PFSK-1 (cell line): ENCODE data around the gene EHD3.

Experiments used
- FOXP2 ChIP-seq: optimal IDR thresholded peaks from 2 replicates; pipeline ENCODE3; 2011; ENCODE audit warnings: borderline replicate concordance, control low read depth, inconsistent platforms; ENCODE audit not compliant: insufficient read depth; ENCODE audit errors: extremely low read length, extremely low read depth
- POLR2AphosphoS5 ChIP-seq: IDR thresholded peaks from 2 replicates; pipeline ENCODE4 v1.6.1; 2012; ENCODE audit warnings: low read depth, mild to moderate bottlenecking, control low read depth, low read length, moderate library complexity
- REST ChIP-seq, 2 experiments: IDR thresholded peaks; 2 replicates each; pipeline versions ENCODE4 v1.6.1 to v1.8.0; 2011 to 2012; ENCODE audit warnings: low read depth in 2 of 2, low read length in 2 of 2, control low read depth in 1 of 2, inconsistent platforms in 1 of 2, mild to moderate bottlenecking in 1 of 2, moderate library complexity in 1 of 2; ENCODE audit not compliant: insufficient read depth in 1 of 2
- SIN3A ChIP-seq: IDR thresholded peaks from 2 replicates; pipeline ENCODE4 v1.6.1; 2012; ENCODE audit warnings: mild to moderate bottlenecking, low read length, moderate library complexity, borderline replicate concordance; ENCODE audit not compliant: insufficient read depth
- TAF1 ChIP-seq: IDR thresholded peaks from 2 replicates; pipeline ENCODE4 v1.6.1; 2012; ENCODE audit warnings: low read length, control low read depth, borderline replicate concordance; ENCODE audit not compliant: insufficient read depth

Gene EHD3

GRCh38 chr2:31235504-31235902 is 1.6 kb downstream of the EHD3 start:
- no peak for TF ChIP-seq POLR2AphosphoS5
- no peak for TF ChIP-seq FOXP2
- no peak for TF ChIP-seq SIN3A
- no peak for TF ChIP-seq TAF1
- no peak for TF ChIP-seq REST (IDR thresholded peaks at IDR 0.05; ENCODE audit: insufficient read depth in 1 of 2, low read depth in 2 of 2, low read length in 2 of 2)

DNA sequence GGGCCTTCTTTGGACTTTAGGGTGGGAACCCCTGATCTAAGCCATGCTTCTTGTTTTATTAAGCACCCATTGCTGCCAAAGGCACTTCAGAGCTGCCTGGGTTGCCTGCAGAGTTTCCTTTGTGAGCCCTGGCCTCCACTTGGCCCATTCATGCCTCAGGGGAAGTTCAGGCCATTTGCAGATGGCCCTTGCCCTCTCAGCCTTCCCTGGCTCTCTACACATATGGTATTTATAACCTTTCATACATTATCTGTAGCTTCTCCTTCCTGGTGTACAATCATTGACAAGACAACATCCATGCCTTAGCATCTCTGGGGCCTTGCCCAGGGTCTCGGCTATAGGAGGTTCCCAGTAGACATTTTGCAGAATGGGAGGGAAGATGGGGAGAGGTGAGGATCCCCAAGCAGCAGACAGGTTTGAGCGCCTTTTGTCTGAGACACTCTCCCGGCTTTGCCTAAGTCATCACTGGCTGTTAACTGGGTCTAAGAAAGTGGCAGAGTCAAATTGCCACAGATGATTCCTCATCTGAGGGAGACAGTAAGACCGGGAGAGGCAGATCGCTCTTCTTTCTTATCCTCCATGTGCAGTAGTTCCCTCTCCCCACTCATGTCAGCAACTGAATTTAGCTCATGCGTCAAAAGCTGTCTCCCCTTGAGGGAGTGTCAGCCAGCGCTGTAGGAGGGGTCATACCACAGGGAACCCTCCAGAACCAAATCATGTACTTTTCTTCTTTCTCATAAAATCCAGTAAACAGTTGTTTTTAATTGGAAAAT is 2.7 kb downstream of the EHD3 start:
- TF ChIP-seq SIN3A, result no peak
- no peak for TF ChIP-seq TAF1
- TF ChIP-seq POLR2AphosphoS5, result no peak
- TF ChIP-seq FOXP2, result no peak
- no peak for TF ChIP-seq REST (IDR thresholded peaks at IDR 0.05; ENCODE audit: insufficient read depth in 1 of 2, low read depth in 2 of 2, low read length in 2 of 2)

DNA sequence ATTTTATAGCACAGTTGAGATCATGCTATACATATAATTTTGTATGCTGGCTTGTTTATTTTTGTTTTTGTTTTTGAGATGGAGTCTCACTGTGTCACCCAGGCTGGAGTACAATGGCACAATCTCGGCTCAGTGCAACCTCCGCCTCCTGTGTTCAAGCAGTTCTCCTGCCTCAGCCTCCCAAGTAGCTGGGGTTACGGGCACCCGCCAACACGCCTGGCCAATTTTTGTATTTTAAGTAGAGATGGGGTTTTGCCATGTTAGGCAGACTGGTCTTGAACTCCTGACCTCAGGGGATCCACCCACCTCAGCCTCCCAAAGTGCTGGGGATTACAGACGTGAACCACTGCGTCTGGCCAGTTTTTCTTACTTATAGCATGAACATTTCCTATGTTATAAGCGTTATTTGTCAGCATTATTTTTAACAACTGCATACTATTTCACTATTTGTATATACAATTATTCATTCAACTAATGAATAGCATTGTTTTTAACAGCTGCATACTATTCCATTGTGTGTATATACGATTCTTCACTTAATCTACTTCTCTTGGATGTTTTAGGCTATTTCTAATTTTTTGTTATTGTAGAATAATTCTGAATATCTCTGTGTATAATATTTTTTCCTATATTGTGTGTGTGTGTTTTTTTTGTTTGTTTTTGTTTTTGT is 3.5 kb downstream of the EHD3 start:
- TF ChIP-seq FOXP2 (no peak), POLR2AphosphoS5 (no peak), REST (IDR thresholded peaks at IDR 0.05; ENCODE audit: insufficient read depth in 1 of 2, low read depth in 2 of 2, low read length in 2 of 2) (no peak), SIN3A (no peak), TAF1 (no peak)

DNA sequence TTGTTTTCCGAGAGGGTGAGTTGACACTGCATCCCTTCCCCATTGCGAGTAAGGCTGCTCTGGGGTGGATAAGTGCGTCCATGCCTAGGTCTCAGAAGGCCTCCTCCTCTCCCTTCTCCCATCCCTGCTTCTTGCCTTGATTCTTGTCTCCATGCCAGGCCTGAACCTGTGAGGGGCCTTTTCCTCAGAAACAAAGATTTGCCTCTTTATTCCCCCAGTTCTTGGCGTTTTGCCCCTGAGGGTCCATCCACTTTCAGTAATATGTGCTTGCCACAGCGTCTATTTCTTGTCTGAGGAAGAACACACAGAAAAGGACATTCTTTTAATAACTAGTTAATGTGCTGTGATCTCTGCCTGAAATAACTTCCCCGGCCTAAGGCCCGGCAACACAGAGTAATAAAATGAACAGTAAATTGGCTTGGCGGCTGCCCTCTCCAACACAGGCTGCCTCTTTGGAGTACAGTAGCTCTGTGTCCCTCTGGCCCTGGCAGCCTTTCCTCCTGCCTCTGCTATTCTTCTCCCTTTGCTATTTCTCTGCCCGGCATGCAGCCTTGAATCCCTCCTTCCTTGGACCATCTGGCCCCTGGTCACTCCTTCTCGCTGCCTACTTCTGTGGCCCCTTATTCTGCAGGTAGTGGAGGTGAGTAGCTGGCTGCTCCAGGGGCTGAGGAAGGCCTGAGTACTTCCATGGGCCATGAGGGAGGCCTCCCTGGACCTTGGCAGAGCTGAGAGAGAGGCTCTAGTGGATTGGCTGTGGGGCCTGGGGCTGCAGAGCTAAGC is 4.4 kb downstream of the EHD3 start:
- TF ChIP-seq FOXP2 (no peak), SIN3A (no peak), POLR2AphosphoS5 (no peak), REST (IDR thresholded peaks at IDR 0.05; ENCODE audit: insufficient read depth in 1 of 2, low read depth in 2 of 2, low read length in 2 of 2) (no peak), TAF1 (no peak)
